ENCODE data around the gene KRTAP10-3.

DNA sequence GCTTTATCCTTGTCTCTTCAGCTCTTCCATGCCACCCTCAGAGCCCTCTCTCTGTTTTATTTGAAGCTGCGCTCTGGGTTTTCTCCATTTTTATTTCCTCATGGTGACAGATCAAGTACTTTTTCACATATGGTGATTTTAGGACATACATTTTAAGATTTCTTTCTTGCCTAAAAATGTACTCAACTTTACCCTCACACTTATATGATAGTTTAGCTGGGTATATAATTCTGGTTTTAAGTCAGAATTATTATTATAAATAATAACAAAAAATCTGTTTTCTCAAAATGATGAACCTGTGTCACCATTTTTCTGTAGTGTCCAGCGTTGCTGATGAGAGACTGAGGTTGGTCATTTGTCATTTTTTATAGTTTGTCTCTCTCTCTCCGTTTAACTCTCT is 22.6 kb upstream of the KRTAP10-3 start:
- TF ChIP-seq, protein P1, sequence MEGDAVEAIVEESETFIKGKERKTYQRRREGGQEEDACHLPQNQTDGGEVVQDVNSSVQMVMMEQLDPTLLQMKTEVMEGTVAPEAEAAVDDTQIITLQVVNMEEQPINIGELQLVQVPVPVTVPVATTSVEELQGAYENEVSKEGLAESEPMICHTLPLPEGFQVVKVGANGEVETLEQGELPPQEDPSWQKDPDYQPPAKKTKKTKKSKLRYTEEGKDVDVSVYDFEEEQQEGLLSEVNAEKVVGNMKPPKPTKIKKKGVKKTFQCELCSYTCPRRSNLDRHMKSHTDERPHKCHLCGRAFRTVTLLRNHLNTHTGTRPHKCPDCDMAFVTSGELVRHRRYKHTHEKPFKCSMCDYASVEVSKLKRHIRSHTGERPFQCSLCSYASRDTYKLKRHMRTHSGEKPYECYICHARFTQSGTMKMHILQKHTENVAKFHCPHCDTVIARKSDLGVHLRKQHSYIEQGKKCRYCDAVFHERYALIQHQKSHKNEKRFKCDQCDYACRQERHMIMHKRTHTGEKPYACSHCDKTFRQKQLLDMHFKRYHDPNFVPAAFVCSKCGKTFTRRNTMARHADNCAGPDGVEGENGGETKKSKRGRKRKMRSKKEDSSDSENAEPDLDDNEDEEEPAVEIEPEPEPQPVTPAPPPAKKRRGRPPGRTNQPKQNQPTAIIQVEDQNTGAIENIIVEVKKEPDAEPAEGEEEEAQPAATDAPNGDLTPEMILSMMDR (IDR thresholded peaks at IDR 0.05; ENCODE audit: insufficient read depth, low read length, poor library complexity, severe bottlenecking), result no peak
- no peak for TF ChIP-seq EZH2phosphoT487 (conservative IDR thresholded peaks at IDR 0.05; ENCODE audit: low read length)
